GM12891 (cell line): ENCODE results near the gene CD59.

ENCODE experiments used
- POLR2AphosphoS5 ChIP-seq: IDR thresholded peaks from 2 replicates; pipeline ENCODE4 v1.6.1; 2011; ENCODE audit warnings: low read depth, low read length, control low read depth
- TAF1 ChIP-seq: IDR thresholded peaks from 2 replicates; pipeline ENCODE4 v1.6.1; 2011; ENCODE audit warnings: low read depth, low read length, control low read depth

GRCh38 chr11:33698921-33699320 lies 37.3 kb downstream of the CD59 start:
- TF ChIP-seq POLR2AphosphoS5 (no peak), TAF1 (no peak)
